ENCODE results near the gene DHRS13. TPM values are rescaled to one million over a fixed set of nuclear protein-coding genes. Genes with fewer than 3 reads are reported as not detected.

Gene DHRS13
- total and polyA plus RNA-seq, 11 donors: 2.2 to 6.3 (median 2.9) TPM

DNA sequence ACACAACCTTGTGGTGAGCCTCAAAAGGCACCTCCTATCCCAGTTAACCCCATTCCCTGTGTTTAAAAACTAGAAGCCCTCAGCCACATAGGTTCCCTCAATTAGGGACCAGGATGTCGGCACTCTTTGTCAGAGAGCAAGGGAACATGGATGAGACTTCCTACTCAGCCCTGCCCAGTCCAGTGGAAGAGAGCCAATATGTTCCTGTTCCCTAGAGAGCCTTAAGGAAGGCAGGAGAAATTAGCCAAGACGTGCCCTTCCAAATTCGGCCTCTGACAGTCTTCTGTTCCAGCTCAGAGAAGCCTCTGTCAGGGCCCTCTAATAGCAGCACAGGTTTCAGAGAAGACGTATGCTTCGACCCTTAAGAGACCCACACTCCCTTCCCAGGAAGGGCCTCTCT, 14.6 kb upstream of the DHRS13 start:
- no peaks in the 10 kb centered on the region for H3K9me3 ChIP-seq
- intact Hi-C loops (cut with DNase I): loop anchor here in 7 of 10 donors (5.0 to 10.0 kb wide), 4 partner anchors 153 to 193 kb away; partner anchors contain the start of genes NEK8 (in 5 of the 7) and TLCD1 (in 5 of the 7)
- peak overlapping the region in 1 of 12 donors; percentile 53 for H3K27ac ChIP-seq
- peak in 3 of 4 donors; percentile 23 to 38 (median 37) for ATAC-seq
- WGBS, 4 donors: 28 to 68% (median 41%) methylated on average over 5 of the region's 5 CpGs
- H3K4me1 ChIP-seq: peaks cover 0 to 10% (median 3%) of the 10 kb centered on the region in 12 donors
- H3K27me3 ChIP-seq: no peaks in the 10 kb centered on the region
- TF ChIP-seq POLR2A (IDR thresholded peaks at IDR 0.05): no peak
- no peak overlapping the region for H3K4me3 ChIP-seq
- H3K36me3 ChIP-seq: peaks cover 0 to 100% (median 100%) of the 10 kb centered on the region in 9 donors
- no peak for DNase-seq

DNA sequence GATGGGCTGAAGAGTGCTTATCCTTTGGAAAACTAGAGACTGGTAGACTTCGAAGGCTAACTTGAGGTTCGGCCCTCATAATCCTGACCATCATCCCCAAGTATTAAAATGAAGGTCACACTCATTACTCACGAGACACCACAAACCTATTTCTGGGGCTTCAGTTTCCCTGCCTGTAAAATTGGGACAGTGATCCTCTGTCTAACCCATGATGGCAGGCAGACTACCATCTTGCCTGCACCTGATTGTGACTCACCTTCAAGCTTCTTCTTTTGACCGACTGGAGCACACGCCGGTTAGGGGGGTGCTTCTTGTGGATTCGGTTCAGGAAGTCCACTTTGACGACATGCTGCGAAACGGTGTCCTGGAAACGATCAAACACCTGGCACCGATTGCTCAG, 14.2 kb upstream of the DHRS13 start:
- Histone ChIP-seq H3K27me3 (no peaks in the 10 kb centered on the region), H3K4me3 (no peak overlapping the region), H3K4me1 (peaks cover 0 to 10% (median 3%) of the 10 kb centered on the region in 12 donors), H3K27ac (peak overlapping the region in 1 of 12 donors; percentile 53), H3K9me3 (no peaks in the 10 kb centered on the region), H3K36me3 (peaks cover 0 to 100% (median 100%) of the 10 kb centered on the region in 9 donors)
- TF ChIP-seq, protein P1, sequence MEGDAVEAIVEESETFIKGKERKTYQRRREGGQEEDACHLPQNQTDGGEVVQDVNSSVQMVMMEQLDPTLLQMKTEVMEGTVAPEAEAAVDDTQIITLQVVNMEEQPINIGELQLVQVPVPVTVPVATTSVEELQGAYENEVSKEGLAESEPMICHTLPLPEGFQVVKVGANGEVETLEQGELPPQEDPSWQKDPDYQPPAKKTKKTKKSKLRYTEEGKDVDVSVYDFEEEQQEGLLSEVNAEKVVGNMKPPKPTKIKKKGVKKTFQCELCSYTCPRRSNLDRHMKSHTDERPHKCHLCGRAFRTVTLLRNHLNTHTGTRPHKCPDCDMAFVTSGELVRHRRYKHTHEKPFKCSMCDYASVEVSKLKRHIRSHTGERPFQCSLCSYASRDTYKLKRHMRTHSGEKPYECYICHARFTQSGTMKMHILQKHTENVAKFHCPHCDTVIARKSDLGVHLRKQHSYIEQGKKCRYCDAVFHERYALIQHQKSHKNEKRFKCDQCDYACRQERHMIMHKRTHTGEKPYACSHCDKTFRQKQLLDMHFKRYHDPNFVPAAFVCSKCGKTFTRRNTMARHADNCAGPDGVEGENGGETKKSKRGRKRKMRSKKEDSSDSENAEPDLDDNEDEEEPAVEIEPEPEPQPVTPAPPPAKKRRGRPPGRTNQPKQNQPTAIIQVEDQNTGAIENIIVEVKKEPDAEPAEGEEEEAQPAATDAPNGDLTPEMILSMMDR (IDR thresholded peaks at IDR 0.05): no peak
- no peak for TF ChIP-seq POLR2A (IDR thresholded peaks at IDR 0.05)
- 63 to 82% (median 73%) methylated on average over 11 to 12 of the region's 12 CpGs for WGBS, 4 donors
- intact Hi-C loops (cut with DNase I): loop anchor here in 7 of 10 donors (5.0 to 10.0 kb wide), 4 partner anchors 152 to 192 kb away; partner anchors contain the start of genes NEK8 (in 5 of the 7) and TLCD1 (in 5 of the 7)
- ATAC-seq (no peak), DNase-seq (no peak)

DNA sequence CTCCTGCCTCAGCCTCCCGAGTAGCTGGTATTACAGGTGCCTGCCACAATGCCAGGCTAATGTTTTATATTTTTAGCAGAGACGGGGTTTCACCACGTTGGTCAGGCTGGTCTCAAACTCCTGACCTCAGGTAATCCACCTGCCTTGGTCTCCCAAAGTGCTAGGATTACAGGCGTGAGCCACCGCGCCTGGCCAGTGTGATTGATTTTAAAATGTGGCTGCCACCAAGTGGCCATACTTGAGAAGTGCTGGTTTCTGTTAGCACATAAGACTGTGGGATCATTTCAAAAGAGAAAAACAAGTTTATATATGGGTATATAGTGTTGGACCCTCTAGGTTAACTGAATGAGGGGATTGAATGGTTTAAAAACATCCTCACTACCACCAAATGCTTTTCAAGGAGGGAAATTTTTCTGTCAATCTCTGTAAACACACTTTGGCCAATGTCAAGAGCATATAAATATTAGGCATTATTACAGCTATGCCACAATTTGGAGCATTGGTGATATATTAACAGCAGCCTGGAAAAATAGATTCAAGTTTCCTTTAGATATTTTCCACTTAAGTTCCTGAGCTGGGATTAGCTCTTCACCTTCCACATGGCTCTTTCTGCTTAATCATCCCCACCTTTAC, 13.5 kb upstream of the DHRS13 start:
- Histone ChIP-seq H3K27me3 (no peaks in the 10 kb centered on the region), H3K4me3 (no peak overlapping the region), H3K36me3 (peaks cover 0 to 100% (median 100%) of the 10 kb centered on the region in 9 donors), H3K27ac (no peak overlapping the region), H3K4me1 (peaks cover 0 to 10% (median 3%) of the 10 kb centered on the region in 12 donors), H3K9me3 (no peaks in the 10 kb centered on the region)
- DNase-seq: peak in 1 of 5 donors; percentile 44
- WGBS, 4 donors: 46 to 51% (median 49%) methylated on average over 6 of the region's 6 CpGs
- TF ChIP-seq POLR2A (IDR thresholded peaks at IDR 0.05): no peak
- TF ChIP-seq, protein P1 (IDR thresholded peaks at IDR 0.05): peak; percentile 56 to 76 (median 62)
- intact Hi-C loops (cut with DNase I): loop anchor here in 7 of 10 donors (1.0 to 10.0 kb wide), 5 partner anchors 152 to 192 kb away; partner anchors contain the start of genes NEK8 (in 5 of the 7) and TLCD1 (in 5 of the 7)
- peak; percentile 58 to 75 (median 66) for ATAC-seq

DNA sequence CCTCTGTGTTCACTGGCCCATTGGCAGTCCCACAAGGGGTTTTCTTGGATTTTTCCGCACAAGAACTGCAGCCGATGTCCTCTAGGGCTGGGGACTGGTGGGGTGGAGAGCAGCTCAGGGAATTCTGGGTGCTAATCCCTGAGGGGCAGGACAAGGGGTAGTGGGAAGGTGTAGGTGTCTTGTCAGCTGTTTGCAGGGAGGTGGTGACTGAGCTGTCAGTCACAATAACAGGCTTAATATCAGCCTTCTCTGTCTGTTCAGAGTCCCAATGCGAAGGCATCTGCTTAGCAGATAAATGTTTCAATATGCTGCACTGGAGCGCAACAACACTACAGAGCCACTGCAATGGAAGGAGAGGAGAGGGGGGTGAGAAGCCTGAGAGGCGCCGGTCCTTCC, 10.1 kb upstream of the DHRS13 start:
- no peak overlapping the region for H3K4me3 ChIP-seq
- no peak overlapping the region for H3K27ac ChIP-seq
- H3K36me3 ChIP-seq: peaks cover 0 to 100% (median 100%) of the 10 kb centered on the region in 9 donors
- H3K27me3 ChIP-seq: no peaks in the 10 kb centered on the region
- intact Hi-C loops (cut with DNase I): loop anchor here in 5 of 10 donors (5.0 to 10.0 kb wide), 3 partner anchors 148 to 188 kb away; partner anchors contain the start of genes NEK8 (in 3 of the 5) and TLCD1 (in 3 of the 5)
- DNase-seq (no peak), ATAC-seq (no peak)
- 85 to 92% (median 89%) methylated on average over 6 of the region's 6 CpGs for WGBS, 4 donors
- H3K4me1 ChIP-seq: peaks cover 0 to 23% (median 15%) of the 10 kb centered on the region in 12 donors
- TF ChIP-seq POLR2A (IDR thresholded peaks at IDR 0.05): no peak
- TF ChIP-seq, protein P1 (IDR thresholded peaks at IDR 0.05): no peak
- H3K9me3 ChIP-seq: no peaks in the 10 kb centered on the region
